IPS DF 4.7 (cell line): Measurements from ENCODE around the gene ARHGEF40.

Experiments used
- DNase-seq: peaks from one replicate; pipeline ENCODE4 v3.0.0-alpha.2; 2013; ENCODE audit warnings: low spot score; ENCODE audit errors: extremely low read depth

The ARHGEF40 gene

DNA sequence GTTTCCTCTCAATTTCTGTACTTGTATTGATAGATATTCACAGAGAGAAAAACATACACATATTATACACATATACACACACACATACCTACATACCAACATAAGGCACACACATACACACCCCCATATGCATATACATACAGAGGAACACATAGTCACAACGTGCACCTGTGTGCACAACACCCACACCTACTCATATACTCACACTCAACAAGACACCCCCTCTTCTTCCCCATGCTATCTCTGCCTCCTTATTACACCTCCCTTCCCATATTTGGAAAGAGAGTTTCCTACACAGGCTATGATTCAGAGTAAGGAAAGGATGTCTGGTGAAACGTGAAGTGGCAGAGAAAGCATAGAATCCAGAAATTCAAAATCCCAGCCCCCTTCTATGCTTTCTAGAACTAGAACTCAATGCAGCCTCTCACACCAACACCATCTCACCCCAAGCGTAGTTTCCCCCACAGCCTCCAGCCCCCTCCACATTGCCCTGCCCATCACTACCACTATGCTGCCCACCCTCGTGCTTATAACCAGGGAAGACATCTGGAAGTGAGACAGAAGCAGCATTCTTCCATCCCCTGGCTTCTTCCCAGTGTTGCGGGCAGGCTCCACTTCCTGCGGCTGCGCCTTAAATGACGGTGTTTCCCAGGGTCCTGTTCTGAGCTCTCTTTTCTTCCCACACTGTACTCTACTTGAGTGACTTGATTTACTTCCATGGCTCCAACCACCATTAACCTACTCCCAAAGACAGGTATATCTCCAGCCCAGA lies 10.1 kb upstream of the ARHGEF40 start:
- DNase-seq = no peak

DNA sequence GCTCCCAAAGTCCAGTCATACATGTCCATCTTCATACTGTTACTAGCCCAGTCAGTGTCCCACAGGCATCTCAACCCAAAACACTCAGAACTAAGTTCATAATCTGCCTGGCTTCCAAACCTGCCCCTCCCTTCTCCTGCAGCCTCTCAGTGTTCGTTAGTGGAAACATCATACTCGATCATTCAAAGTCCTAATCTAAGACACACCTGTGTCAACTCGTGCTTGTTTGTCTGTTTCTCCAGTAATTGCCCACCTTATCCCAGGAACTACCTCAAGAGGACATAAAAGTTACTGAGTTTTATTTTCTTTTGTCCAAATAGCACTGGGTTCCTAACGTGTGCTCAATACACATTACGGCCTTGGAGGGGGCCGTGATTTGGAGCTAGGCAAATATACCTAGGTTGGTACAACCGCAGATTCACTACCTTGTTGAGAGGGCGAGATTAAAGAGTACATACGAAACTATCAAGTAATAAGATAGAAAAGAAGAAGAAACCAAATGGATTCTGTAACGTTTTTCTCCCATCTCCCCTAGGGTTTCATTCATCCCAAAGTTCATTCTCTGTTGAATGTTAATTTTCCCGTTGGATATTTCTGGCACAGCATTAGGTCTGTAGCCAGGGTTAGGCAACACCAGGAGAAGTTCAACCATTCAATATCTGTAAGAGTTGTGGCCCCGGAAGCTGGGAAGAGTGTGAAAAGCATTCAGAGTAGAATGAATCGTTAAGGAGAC lies 9.3 kb upstream of the ARHGEF40 start:
- no peak for DNase-seq

- DNase-seq = no peak
These were observed 8.8 kb upstream of the ARHGEF40 start for GRCh38 chr14:21061347-21061668.

GRCh38 chr14:21063479-21063878 lies 6.6 kb upstream of the ARHGEF40 start:
- DNase-seq = no peak

DNA sequence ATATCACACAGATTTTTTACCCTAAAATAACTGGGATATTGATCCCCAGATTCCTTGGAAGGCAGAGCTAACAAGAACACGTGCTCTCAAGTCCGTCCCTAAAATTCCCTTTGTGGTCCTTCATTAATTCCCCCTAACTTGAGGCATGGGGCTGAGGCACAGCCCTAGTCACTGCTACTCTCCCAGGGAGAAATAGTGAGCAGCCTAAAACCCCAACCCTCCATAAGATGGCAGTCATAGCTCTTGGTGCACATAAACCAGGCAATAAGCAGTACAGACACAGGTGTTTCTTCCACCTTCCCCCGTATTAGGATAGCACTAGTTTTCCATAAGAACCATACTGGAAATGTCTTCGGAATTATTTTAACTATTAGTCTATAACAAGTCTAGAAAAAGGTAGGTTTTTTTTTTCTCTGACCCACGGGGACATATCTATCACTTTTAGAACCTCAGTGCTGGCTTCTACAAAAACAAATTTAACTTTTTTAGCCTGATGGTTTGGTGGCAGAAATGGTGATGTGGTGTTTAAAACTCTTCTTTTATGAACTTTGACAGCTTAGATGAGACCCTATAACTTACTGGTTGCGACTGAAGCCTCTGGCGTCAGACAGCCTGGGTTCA lies 3.1 kb upstream of the ARHGEF40 start:
- no peak for DNase-seq

DNA sequence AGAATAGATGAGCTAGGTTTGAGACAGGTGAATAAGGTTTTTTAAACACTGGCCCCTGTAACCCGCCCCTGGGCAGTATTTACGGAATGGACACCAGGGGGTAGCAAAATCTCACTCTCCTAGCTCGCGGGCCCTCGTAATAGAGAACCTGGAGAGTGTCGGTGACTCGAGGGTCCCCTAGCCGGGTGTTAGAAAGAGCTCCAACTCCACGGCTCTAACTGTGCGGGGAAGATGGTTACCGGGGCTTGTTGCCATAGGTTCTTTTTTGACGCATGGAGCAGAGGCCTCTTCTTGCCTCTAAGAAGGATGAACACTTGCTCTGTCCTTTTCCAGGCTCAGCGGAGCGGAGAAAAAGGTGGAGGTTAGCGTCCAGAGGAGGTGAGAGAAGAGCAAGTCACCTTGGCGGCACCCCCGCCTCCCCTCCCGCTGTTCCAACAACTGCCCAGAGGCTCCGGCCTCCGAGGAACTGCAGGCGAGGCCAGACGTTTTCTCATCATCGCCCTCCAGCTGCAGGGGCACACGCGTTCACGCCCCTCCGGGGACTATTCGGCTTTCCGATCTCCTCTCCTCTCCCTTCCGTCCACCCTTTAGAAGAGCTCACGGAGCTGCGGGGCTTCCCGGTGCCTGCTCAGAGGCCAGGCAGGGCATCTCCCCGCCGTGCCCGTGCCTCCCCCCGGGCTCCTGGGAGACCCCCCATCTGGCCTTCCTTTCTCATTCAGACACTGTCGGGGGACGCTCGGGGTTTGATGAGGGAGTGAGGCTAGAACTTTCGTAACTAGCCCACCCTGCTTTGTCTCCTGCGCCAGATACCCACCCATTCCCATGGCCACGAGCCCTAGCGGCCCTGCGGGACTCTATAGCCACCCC lies 1.4 kb upstream of the ARHGEF40 start:
- no peak for DNase-seq

DNA sequence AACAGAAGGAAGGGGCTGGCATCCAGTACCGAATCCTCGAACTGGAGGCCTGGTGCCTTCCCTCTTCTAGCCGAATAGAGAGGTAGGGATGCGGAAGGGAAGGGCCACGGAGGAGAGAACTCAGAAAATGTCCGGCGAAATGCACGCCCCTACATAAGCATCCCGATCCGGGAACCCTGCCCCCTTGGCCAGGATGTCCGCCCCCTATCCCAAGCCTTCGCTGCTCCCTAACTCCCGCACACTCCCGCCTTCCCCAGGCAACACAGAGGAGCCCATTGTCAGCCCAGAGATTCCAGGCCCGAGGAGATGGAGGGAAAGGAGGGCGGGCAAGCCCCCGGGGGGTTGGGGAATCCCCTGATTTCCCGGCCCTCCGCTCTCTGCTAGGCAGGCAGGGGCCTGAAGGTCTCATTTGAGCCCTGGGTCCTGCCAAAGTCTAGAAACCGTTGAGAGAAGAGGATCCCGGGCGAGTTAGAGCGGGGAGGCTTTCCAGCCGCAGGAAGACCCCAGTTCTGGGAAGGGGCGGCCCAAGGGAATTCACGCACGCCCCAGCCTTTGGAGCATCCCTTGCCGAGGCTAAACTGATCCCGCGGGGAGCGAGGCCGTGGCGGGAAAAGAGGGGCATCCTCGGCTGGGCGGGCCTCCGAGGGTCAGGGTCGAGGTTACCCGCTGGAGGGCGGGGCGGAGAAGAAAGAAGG lies 569 bp upstream of the ARHGEF40 start:
- DNase-seq = no peak

- DNase-seq = no peak
These were observed 613 bp downstream of the ARHGEF40 start for GRCh38 chr14:21070610-21071224.

- DNase-seq = no peak
These were observed 1.3 kb downstream of the ARHGEF40 start for GRCh38 chr14:21071225-21072030.

DNA sequence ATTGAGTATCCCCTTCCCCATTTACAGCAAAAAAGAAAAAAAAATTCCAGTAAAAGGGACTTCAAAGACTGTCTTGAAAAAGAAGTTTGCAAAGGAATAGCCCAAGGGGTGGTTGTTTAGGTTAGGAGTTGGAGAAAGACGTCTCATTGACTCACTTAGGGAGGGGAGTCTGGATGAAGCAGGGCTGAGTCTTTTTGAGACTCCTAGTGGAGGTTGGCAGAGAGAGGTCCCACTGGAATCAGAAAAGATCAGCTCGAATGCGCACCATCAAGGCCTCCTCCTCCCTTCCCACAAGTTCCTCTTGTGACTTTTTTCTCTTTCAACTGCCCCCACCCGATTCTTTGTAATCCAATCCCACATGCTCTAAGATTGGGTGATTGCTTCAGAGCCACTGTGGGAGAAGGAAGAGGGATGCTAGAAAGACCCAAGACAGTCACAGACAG lies 1.9 kb downstream of the ARHGEF40 start:
- no peak for DNase-seq

GRCh38 chr14:21072781-21073339 lies 2.8 kb downstream of the ARHGEF40 start:
- DNase-seq = no peak

DNA sequence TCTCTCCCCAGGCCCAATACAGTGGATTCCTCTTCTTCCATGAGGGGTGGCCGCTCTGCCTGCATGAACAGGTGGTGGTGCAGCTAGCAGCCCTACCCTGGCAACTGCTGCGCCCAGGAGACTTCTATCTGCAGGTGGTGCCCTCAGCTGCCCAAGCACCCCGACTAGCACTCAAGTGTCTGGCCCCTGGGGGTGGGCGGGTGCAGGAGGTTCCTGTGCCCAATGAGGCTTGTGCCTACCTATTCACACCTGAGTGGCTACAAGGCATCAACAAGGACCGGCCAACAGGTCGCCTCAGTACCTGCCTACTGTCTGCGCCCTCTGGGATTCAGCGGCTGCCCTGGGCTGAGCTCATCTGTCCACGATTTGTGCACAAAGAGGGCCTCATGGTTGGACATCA lies 3.8 kb downstream of the ARHGEF40 start:
- DNase-seq = no peak

- DNase-seq = no peak
These were observed 4.5 kb downstream of the ARHGEF40 start for GRCh38 chr14:21074398-21075272.

DNA sequence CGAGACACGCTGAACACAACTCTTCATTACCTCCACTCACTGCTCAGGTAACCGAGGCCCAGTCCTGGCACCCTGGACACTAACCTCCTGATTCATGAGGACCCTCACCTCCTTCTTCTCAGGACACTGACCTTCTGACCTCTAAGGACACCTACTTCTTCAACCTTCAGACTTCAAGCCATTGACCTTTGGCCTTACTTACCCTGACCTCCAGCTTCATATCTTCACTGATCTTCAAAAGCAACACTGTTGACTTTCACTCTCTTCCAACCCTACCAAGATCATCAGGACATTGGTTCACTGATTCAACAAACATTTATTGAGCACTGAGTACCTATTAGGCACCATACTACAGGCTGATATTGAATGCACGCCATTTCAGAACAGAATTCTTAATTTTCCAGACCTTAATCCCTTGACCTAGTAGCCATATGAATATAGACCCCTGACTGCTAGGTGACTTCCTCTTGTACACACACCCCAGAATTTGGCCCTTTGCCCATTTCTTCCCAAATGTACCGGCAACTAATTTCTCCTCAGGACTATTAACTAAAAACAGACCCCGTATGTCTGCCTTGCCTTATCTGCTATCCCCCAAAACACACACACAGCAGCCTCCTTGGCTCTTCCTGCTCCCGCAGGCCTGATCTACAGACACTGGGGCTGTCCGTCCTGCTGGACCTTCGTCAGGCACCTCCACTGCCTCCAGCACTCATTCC lies 5.8 kb downstream of the ARHGEF40 start:
- no peak for DNase-seq

- DNase-seq = no peak
These were observed 7.6 kb downstream of the ARHGEF40 start for GRCh38 chr14:21077672-21078071.

GRCh38 chr14:21078287-21078686 lies 8.2 kb downstream of the ARHGEF40 start:
- DNase-seq = no peak

DNA sequence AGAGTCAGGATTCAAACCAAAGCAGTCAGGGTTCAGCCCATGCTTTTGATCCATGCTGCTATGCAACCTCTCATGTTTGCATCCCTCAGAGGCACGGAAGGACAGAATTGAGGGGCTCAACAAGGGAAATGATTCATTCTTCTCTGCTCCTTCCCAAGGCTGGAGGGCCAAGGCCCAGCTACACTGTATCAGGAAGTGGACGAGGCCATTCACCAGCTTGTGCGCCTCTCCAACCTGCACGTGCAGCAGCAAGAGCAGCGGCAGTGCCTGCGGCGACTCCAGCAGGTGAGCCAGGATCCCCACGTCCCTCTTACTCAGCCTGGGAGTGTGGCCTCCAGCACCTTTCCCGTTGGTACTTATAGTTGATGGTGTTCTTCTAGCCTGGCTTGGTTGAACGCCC lies 8.6 kb downstream of the ARHGEF40 start:
- no peak for DNase-seq
